ENCODE data around the gene IPPK.

DNA sequence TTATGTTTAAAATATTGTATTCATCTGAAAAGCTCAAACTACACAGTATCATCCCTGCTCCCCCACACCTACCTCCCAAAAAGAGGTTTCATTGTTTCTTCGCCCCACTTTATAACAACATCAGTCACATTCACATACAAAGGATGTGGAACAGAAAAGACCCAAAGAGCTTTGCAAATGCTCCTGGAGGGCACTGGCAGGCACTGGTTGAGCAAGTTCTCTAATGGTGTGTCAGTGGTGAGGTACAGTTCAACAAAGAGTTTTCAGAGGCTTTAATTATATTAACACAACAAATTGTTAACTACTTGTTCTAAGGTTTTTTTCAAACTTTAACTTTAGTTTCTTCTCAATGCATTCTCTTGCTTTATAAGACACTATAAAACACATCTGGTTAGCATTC lies 80.0 kb downstream of the IPPK start:
- TF ChIP-seq, protein P1, sequence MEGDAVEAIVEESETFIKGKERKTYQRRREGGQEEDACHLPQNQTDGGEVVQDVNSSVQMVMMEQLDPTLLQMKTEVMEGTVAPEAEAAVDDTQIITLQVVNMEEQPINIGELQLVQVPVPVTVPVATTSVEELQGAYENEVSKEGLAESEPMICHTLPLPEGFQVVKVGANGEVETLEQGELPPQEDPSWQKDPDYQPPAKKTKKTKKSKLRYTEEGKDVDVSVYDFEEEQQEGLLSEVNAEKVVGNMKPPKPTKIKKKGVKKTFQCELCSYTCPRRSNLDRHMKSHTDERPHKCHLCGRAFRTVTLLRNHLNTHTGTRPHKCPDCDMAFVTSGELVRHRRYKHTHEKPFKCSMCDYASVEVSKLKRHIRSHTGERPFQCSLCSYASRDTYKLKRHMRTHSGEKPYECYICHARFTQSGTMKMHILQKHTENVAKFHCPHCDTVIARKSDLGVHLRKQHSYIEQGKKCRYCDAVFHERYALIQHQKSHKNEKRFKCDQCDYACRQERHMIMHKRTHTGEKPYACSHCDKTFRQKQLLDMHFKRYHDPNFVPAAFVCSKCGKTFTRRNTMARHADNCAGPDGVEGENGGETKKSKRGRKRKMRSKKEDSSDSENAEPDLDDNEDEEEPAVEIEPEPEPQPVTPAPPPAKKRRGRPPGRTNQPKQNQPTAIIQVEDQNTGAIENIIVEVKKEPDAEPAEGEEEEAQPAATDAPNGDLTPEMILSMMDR (IDR thresholded peaks at IDR 0.05; ENCODE audit: low read length) = no peak
- TF ChIP-seq EZH2 (IDR thresholded peaks at IDR 0.05; ENCODE audit: borderline replicate concordance, low read length) = no peak
